Cardiac fibroblast (primary cell): ENCODE measurements around the gene GGT6.
A peak's percentile ranks its signal among the peaks of the same experiment; 100 is the strongest.

ENCODE experiments used
- DNase-seq, 2 donors: peaks; one replicate each; pipeline versions ENCODE4 v3.0.0 to v3.0.0-alpha.2; 2010; ENCODE audit warnings: low read depth in 2 of 2
- H3K4me3 ChIP-seq, 2 donors: replicated peaks in 1 of 2; 1 replicate in 1 of 2; 2 replicates in 1 of 2; pipeline ENCODE4 v1.5.1; 2011; ENCODE audit warnings: low read depth in 2 of 2, low read length in 2 of 2, mild to moderate bottlenecking in 2 of 2, moderate library complexity in 1 of 2
- CTCF ChIP-seq: IDR thresholded peaks from one replicate; pipeline ENCODE4 v1.5.1; 2011; ENCODE audit warnings: low read depth, mild to moderate bottlenecking, low read length, inconsistent platforms

The GGT6 gene

GRCh38 chr17:4587195-4587594 is 26.8 kb upstream of the GGT6 start:
- TF ChIP-seq CTCF: no peak
- no peak for DNase-seq
- H3K4me3 ChIP-seq: no peak overlapping the region

- DNase-seq: no peak
Observed at GRCh38 chr17:4586043-4586442, 25.7 kb upstream of the GGT6 start.

GRCh38 chr17:4585638-4585994 is 25.2 kb upstream of the GGT6 start:
- DNase-seq: no peak
- H3K4me3 ChIP-seq: peak overlapping the region in 1 of 2 donors; percentile 35
- TF ChIP-seq CTCF: no peak

More at GRCh38 chr17:4586043-4586442, 25.7 kb upstream of the GGT6 start:
- no peak for TF ChIP-seq CTCF
- H3K4me3 ChIP-seq: no peak overlapping the region

GRCh38 chr17:4584917-4585637 is 24.7 kb upstream of the GGT6 start:
- no peak for DNase-seq
- peak overlapping the region in 1 of 2 donors; percentile 35 for H3K4me3 ChIP-seq
- no peak for TF ChIP-seq CTCF

- peak within 1 kb of the TSS in 1 of 2 donors; percentile 35 for H3K4me3 ChIP-seq
- DNase-seq: no peak
- no peak for TF ChIP-seq CTCF
Observed at GRCh38 chr17:4584101-4584916, 23.9 kb upstream of the GGT6 start, which contains the start of gene SMTNL2. TSS of gene SMTNL2 (plus strand) at chr17:4584529. CDS start at chr17:4584606, 77 bp downstream.

- peak overlapping the region in 1 of 2 donors; percentile 23 for H3K4me3 ChIP-seq
- peak in 1 of 2 donors; percentile 25 for DNase-seq
- peak; percentile 28 for TF ChIP-seq CTCF
Observed at GRCh38 chr17:4583782-4584100, 23.4 kb upstream of the GGT6 start.
